GM23338 (cell line): ENCODE measurements around the gene LRP1B. TPM values are rescaled to one million over a fixed set of nuclear protein-coding genes. Genes with fewer than 3 reads are reported as not detected.

ENCODE experiments used
- ATAC-seq: fragments of 200-7000 bp; cut with Tn5 transposase; 3 replicates; pipeline ENCODE4 v1.9.1; 2020
- DNase-seq: peaks from one replicate; pipeline ENCODE4 v3.0.0-alpha.2; 2015; ENCODE audit warnings: low spot score
- H2AFZ ChIP-seq: fragments of 200-600 bp; sonication (generic); 2 replicates; pipeline ENCODE4 v1.8.0; 2016; ENCODE audit warnings: antibody characterized with exemption, mild to moderate bottlenecking, moderate library complexity
- H3F3A ChIP-seq: fragments of 200-600 bp; sonication (generic); replicated peaks from 2 replicates; pipeline ENCODE4 v1.8.0; 2017; ENCODE audit warnings: antibody characterized with exemption, mixed run types, low read depth
- H3K27ac ChIP-seq: fragments of 200-600 bp; sonication (generic); 2 replicates; pipeline ENCODE4 v1.6.1; 2016; ENCODE audit warnings: low read depth
- H3K27me3 ChIP-seq: fragments of 200-600 bp; sonication (generic); 2 replicates; pipeline ENCODE4 v1.8.0; 2016; ENCODE audit warnings: mild to moderate bottlenecking, mixed run types, moderate library complexity; ENCODE audit not compliant: insufficient read depth
- H3K36me3 ChIP-seq: fragments of 200-600 bp; sonication (generic); 2 replicates; pipeline ENCODE4 v1.8.0; 2016; ENCODE audit warnings: mild to moderate bottlenecking; ENCODE audit not compliant: insufficient read depth
- H3K4me1 ChIP-seq: fragments of 200-600 bp; sonication (generic); 2 replicates; pipeline ENCODE4 v1.8.0; 2016; ENCODE audit warnings: mild to moderate bottlenecking, moderate library complexity; ENCODE audit not compliant: insufficient read depth
- H3K4me2 ChIP-seq: fragments of 200-600 bp; sonication (generic); 2 replicates; pipeline ENCODE4 v1.7.1; 2017; ENCODE audit warnings: mixed run types
- H3K4me3 ChIP-seq: fragments of 200-600 bp; sonication (generic); 2 replicates; pipeline ENCODE4 v1.6.1; 2016; ENCODE audit warnings: mixed run types
- H3K79me2 ChIP-seq: fragments of 200-600 bp; sonication (generic); replicated peaks from 2 replicates; pipeline ENCODE4 v1.8.0; 2017; ENCODE audit warnings: mild to moderate bottlenecking; ENCODE audit not compliant: insufficient read depth
- H3K9me2 ChIP-seq: fragments of 200-600 bp; sonication (generic); 2 replicates; pipeline ENCODE4 v1.8.0; 2017; ENCODE audit not compliant: insufficient read depth
- H4K20me1 ChIP-seq: fragments of 200-600 bp; sonication (generic); replicated peaks from 2 replicates; pipeline ENCODE4 v1.8.0; 2017; ENCODE audit warnings: mild to moderate bottlenecking; ENCODE audit not compliant: insufficient read depth
- H3K27ac Mint-ChIP-seq: 2 replicates; pipeline ENCODE4 v1.8.0; 2020; ENCODE audit warnings: inconsistent platforms, mild to moderate bottlenecking, moderate library complexity, mixed read lengths
- H3K27me3 Mint-ChIP-seq: 3 replicates; pipeline ENCODE4 v1.8.0; 2022; ENCODE audit warnings: low read depth, mild to moderate bottlenecking, moderate library complexity, mixed read lengths, inconsistent platforms; ENCODE audit not compliant: insufficient read depth, poor library complexity
- H3K36me3 Mint-ChIP-seq: 3 replicates; pipeline ENCODE4 v1.8.0; 2021; ENCODE audit warnings: low read depth, mild to moderate bottlenecking, inconsistent platforms, moderate library complexity, mixed read lengths
- H3K4me1 Mint-ChIP-seq: 3 replicates; pipeline ENCODE4 v1.8.0; 2020; ENCODE audit warnings: mild to moderate bottlenecking, inconsistent platforms, mixed read lengths
- H3K4me3 Mint-ChIP-seq: 3 replicates; pipeline ENCODE4 v1.8.0; 2021; ENCODE audit warnings: moderate library complexity, mild to moderate bottlenecking, inconsistent platforms, mixed read lengths
- H3K9me3 Mint-ChIP-seq: 3 replicates; pipeline ENCODE4 v1.8.0; 2020; ENCODE audit warnings: moderate library complexity, mild to moderate bottlenecking, inconsistent platforms, mixed read lengths
- CREB1 ChIP-seq: fragments of 250-450 bp; sonication (Bioruptor Pico); IDR thresholded peaks from 2 replicates; pipeline ENCODE4 v1.5.0; 2020; ENCODE audit warnings: low read depth, mild to moderate bottlenecking, moderate library complexity
- CTCF ChIP-seq, 2 experiments: fragments of 200-600 bp in 1 of 2; sonication (generic) in 1 of 2; conservative IDR thresholded peaks; 2 replicates each; pipeline versions ENCODE4 v1.5.1 to v1.6.1; 2016 to 2017; ENCODE audit warnings: antibody characterized with exemption in 2 of 2, low read depth in 2 of 2, mild to moderate bottlenecking in 2 of 2, moderate library complexity in 1 of 2
- EZH2 ChIP-seq: fragments of 200-600 bp; sonication (generic); IDR thresholded peaks from one replicate; pipeline ENCODE4 v1.8.0; 2017; ENCODE audit warnings: antibody characterized with exemption, mild to moderate bottlenecking, low read depth; ENCODE audit not compliant: unreplicated experiment
- EZH2phosphoT487 ChIP-seq: fragments of 200-600 bp; sonication (generic); IDR thresholded peaks from one replicate; pipeline ENCODE4 v1.8.1; 2018; ENCODE audit warnings: antibody characterized with exemption; ENCODE audit not compliant: unreplicated experiment
- JUNB ChIP-seq: IDR thresholded peaks from one replicate; pipeline ENCODE4 v1.6.1; 2016; ENCODE audit warnings: antibody characterized with exemption; ENCODE audit not compliant: unreplicated experiment
- NANOG ChIP-seq: IDR thresholded peaks from 2 replicates; pipeline ENCODE4 v1.6.1; 2016; ENCODE audit warnings: antibody characterized with exemption, borderline replicate concordance
- POLR2AphosphoS5 ChIP-seq: IDR thresholded peaks from 2 replicates; pipeline ENCODE4 v1.6.1; 2016; ENCODE audit warnings: antibody characterized with exemption, low read depth
- REST ChIP-seq: IDR thresholded peaks from one replicate; pipeline ENCODE4 v1.6.1; 2018; ENCODE audit warnings: antibody characterized with exemption; ENCODE audit not compliant: unreplicated experiment
- STAT1 ChIP-seq: IDR thresholded peaks from one replicate; pipeline ENCODE4 v1.6.1; 2016; ENCODE audit warnings: antibody characterized with exemption; ENCODE audit not compliant: unreplicated experiment
- ZNF114 ChIP-seq: fragments of 250-450 bp; sonication (Bioruptor Pico); IDR thresholded peaks from 2 replicates; pipeline ENCODE4 v1.5.0; 2020; ENCODE audit warnings: mild to moderate bottlenecking, moderate library complexity
- ZNF331 ChIP-seq: fragments of 250-450 bp; sonication (Bioruptor Pico); IDR thresholded peaks from 2 replicates; pipeline ENCODE4 v1.5.0; 2020; ENCODE audit warnings: low read depth, mild to moderate bottlenecking, moderate library complexity
- ZNF462 ChIP-seq: fragments of 250-450 bp; sonication (Bioruptor Pico); IDR thresholded peaks from 2 replicates; pipeline ENCODE4 v1.5.0; 2020; ENCODE audit warnings: mild to moderate bottlenecking, moderate library complexity
- polyA plus RNA-seq: library from polyadenylated mRNA; unstranded; fragments of >200 nt; fragmentation: Nextera tagmentation; extraction: Ambion mirVana; gene quantifications from 2 replicates; pipeline ENCODE4 v1.2.1, GENCODE V29; 2016
- total RNA-seq: library from RNA; depleted of rRNA; stranded (reverse); fragments of >200 nt; shearing (Covaris generic); gene quantifications from 2 replicates; pipeline ENCODE4 v1.2.3, GENCODE V29; 2014
- TF ChIP-seq, protein P1 (sequence below): IDR thresholded peaks from 2 replicates; pipeline ENCODE4 v1.6.1; 2016; ENCODE audit warnings: antibody characterized with exemption

The LRP1B gene
- total and polyA plus RNA-seq, 2 experiments from 2014 or later, result 0.15 to 0.97 TPM

DNA sequence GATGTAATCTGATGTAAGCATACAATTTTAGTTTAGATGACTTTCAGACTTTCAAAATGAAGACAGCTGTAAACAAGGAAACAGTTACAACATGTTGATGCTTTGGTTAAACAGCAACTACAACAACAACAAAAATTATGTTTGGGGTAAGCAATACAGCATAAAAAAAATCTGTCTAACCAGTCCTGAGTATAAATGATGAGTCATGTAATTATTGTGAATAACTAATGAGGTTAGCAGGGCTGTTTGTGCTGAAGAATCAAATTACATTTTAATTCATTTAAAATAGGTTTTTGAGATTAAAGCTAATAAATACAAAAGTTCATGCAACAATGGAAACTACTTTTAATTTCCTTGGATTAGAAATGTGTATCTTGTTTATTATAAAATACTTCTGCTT is 266.9 kb downstream of the LRP1B start:
- H3K4me3 ChIP-seq, result no peak overlapping the region
- no peaks in the 10 kb centered on the region for H3K9me3 Mint-ChIP-seq
- H3K36me3 ChIP-seq, result no peaks in the 10 kb centered on the region
- no peaks in the 10 kb centered on the region for H4K20me1 ChIP-seq
- ATAC-seq, result no peak
- peaks cover 2% of the 10 kb centered on the region; the same call in 2 of the 3 replicates for H3K4me1 Mint-ChIP-seq
- DNase-seq, result no peak
- H3K27ac ChIP-seq, result no peak overlapping the region
- H3K36me3 Mint-ChIP-seq, result 0 out of 3 replicates have a peak, but pooled peaks cover 8% of the 10 kb centered on the region
- no peaks in the 10 kb centered on the region for H3K9me2 ChIP-seq
- H3K4me2 ChIP-seq, result no peak overlapping the region
- H3K27me3 Mint-ChIP-seq, result peaks cover 5% of the 10 kb centered on the region
- no peaks in the 10 kb centered on the region for H3K79me2 ChIP-seq
- no peak overlapping the region for H3K4me3 Mint-ChIP-seq
- no peaks in the 10 kb centered on the region for H3K4me1 ChIP-seq
- no peak overlapping the region for H3K27ac Mint-ChIP-seq
- no peaks in the 10 kb centered on the region for H3F3A ChIP-seq
- H3K27me3 ChIP-seq, result no peaks in the 10 kb centered on the region
- TF ChIP-seq ZNF462 (CRISPR knock-in tag) (no peak), POLR2AphosphoS5 (no peak), CTCF (conservative IDR thresholded peaks at IDR 0.05; ENCODE audit: low read depth in 2 of 2) (no peak), CREB1 (CRISPR knock-in tag) (no peak), EZH2 (no peak), JUNB (no peak), ZNF114 (CRISPR knock-in tag) (no peak), NANOG (no peak), REST (no peak), STAT1 (no peak), ZNF331 (CRISPR knock-in tag) (no peak), EZH2phosphoT487 (no peak)
- TF ChIP-seq, protein P1, sequence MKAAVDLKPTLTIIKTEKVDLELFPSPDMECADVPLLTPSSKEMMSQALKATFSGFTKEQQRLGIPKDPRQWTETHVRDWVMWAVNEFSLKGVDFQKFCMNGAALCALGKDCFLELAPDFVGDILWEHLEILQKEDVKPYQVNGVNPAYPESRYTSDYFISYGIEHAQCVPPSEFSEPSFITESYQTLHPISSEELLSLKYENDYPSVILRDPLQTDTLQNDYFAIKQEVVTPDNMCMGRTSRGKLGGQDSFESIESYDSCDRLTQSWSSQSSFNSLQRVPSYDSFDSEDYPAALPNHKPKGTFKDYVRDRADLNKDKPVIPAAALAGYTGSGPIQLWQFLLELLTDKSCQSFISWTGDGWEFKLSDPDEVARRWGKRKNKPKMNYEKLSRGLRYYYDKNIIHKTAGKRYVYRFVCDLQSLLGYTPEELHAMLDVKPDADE, result no peak
- no peak overlapping the region for H2AFZ ChIP-seq
